HG03439 (cell line): ENCODE results near the gene LRG1.

ENCODE experiments used
- ATAC-seq: cut with Tn5 transposase; IDR thresholded peaks from one replicate; pipeline ENCODE4 v1.9.1; 2021; ENCODE audit warnings: mild to moderate bottlenecking, moderate library complexity; ENCODE audit not compliant: unreplicated experiment

The LRG1 gene

GRCh38 chr19:4496304-4496703, 43.5 kb downstream of the LRG1 start:
- no peak for ATAC-seq

GRCh38 chr19:4495471-4495870, 44.4 kb downstream of the LRG1 start:
- no peak for ATAC-seq

GRCh38 chr19:4494691-4495064, 45.2 kb downstream of the LRG1 start:
- no peak for ATAC-seq

GRCh38 chr19:4493929-4494690, 45.7 kb downstream of the LRG1 start:
- ATAC-seq, result no peak

- ATAC-seq, result no peak
Measured at GRCh38 chr19:4493104-4493928, 46.5 kb downstream of the LRG1 start.

GRCh38 chr19:4492337-4493103, 47.3 kb downstream of the LRG1 start:
- ATAC-seq, result no peak

- ATAC-seq, result no peak
Measured at GRCh38 chr19:4491446-4491845, 48.4 kb downstream of the LRG1 start.

- ATAC-seq, result no peak
Measured at GRCh38 chr19:4488496-4488895, 51.3 kb downstream of the LRG1 start.

GRCh38 chr19:4487572-4487971, 52.3 kb downstream of the LRG1 start:
- no peak for ATAC-seq
